Measurements from ENCODE around the gene ATP5F1D.

Gene ATP5F1D

GRCh38 chr19:1220976-1221903 lies 20.3 kb upstream of the ATP5F1D start:
- FAIRE-seq, result peak; percentile 28
- no peak for DNase-seq (ENCODE audit: insufficient read length, low spot score)
- TF ChIP-seq POU2F2 (IDR thresholded peaks at IDR 0.05; ENCODE audit: low read depth, low read length) (no peak), POLR2AphosphoS5 (IDR thresholded peaks at IDR 0.05; ENCODE audit: low read depth, low read length) (no peak), POLR2A (IDR thresholded peaks at IDR 0.05; ENCODE audit: low read depth, low read length) (no peak), TAF1 (IDR thresholded peaks at IDR 0.05; ENCODE audit: low read depth, low read length) (no peak), PAX5 (IDR thresholded peaks at IDR 0.05; ENCODE audit: insufficient read depth, low read length, severe bottlenecking) (no peak), SPI1 (IDR thresholded peaks at IDR 0.05; ENCODE audit: low read depth, low read length) (no peak)

- no peak for TF ChIP-seq PAX5 (IDR thresholded peaks at IDR 0.05; ENCODE audit: insufficient read depth, low read length, severe bottlenecking)
- TF ChIP-seq POLR2AphosphoS5 (IDR thresholded peaks at IDR 0.05; ENCODE audit: low read depth, low read length), result no peak
- TF ChIP-seq POU2F2 (IDR thresholded peaks at IDR 0.05; ENCODE audit: low read depth, low read length), result no peak
- TF ChIP-seq POLR2A (IDR thresholded peaks at IDR 0.05; ENCODE audit: low read depth, low read length), result no peak
- DNase-seq (ENCODE audit: insufficient read length, low spot score), result no peak
- no peak for FAIRE-seq
Observed at GRCh38 chr19:1221904-1222255, 19.7 kb upstream of the ATP5F1D start.

- no peak for DNase-seq (ENCODE audit: insufficient read length, low spot score)
- FAIRE-seq, result no peak
- no peak for TF ChIP-seq POLR2A (IDR thresholded peaks at IDR 0.05; ENCODE audit: low read depth, low read length)
- TF ChIP-seq PAX5 (IDR thresholded peaks at IDR 0.05; ENCODE audit: insufficient read depth, low read length, severe bottlenecking), result no peak
- no peak for TF ChIP-seq SPI1 (IDR thresholded peaks at IDR 0.05; ENCODE audit: low read depth, low read length)
- no peak for TF ChIP-seq POLR2AphosphoS5 (IDR thresholded peaks at IDR 0.05; ENCODE audit: low read depth, low read length)
- TF ChIP-seq TAF1 (IDR thresholded peaks at IDR 0.05; ENCODE audit: low read depth, low read length), result no peak
- TF ChIP-seq POU2F2 (IDR thresholded peaks at IDR 0.05; ENCODE audit: low read depth, low read length), result no peak
Observed at GRCh38 chr19:1222394-1222793, 19.2 kb upstream of the ATP5F1D start.

GRCh38 chr19:1223018-1223855 lies 18.3 kb upstream of the ATP5F1D start:
- TF ChIP-seq PAX5 (IDR thresholded peaks at IDR 0.05; ENCODE audit: insufficient read depth, low read length, severe bottlenecking) (no peak), POU2F2 (IDR thresholded peaks at IDR 0.05; ENCODE audit: low read depth, low read length) (no peak), POLR2A (IDR thresholded peaks at IDR 0.05; ENCODE audit: low read depth, low read length) (no peak), TAF1 (IDR thresholded peaks at IDR 0.05; ENCODE audit: low read depth, low read length) (no peak), POLR2AphosphoS5 (IDR thresholded peaks at IDR 0.05; ENCODE audit: low read depth, low read length) (no peak), SPI1 (IDR thresholded peaks at IDR 0.05; ENCODE audit: low read depth, low read length) (no peak)
- FAIRE-seq (peak; percentile 84), DNase-seq (ENCODE audit: insufficient read length, low spot score) (peak; percentile 88)

- DNase-seq (ENCODE audit: insufficient read length, low spot score) (no peak), FAIRE-seq (no peak)
- TF ChIP-seq TAF1 (IDR thresholded peaks at IDR 0.05; ENCODE audit: low read depth, low read length) (no peak), POLR2A (IDR thresholded peaks at IDR 0.05; ENCODE audit: low read depth, low read length) (no peak), POLR2AphosphoS5 (IDR thresholded peaks at IDR 0.05; ENCODE audit: low read depth, low read length) (no peak), POU2F2 (IDR thresholded peaks at IDR 0.05; ENCODE audit: low read depth, low read length) (no peak), SPI1 (IDR thresholded peaks at IDR 0.05; ENCODE audit: low read depth, low read length) (no peak), PAX5 (IDR thresholded peaks at IDR 0.05; ENCODE audit: insufficient read depth, low read length, severe bottlenecking) (no peak)
Observed at GRCh38 chr19:1224047-1224825, 17.3 kb upstream of the ATP5F1D start.

- no peak for DNase-seq (ENCODE audit: insufficient read length, low spot score)
- TF ChIP-seq SPI1 (IDR thresholded peaks at IDR 0.05; ENCODE audit: low read depth, low read length), result no peak
- TF ChIP-seq POU2F2 (IDR thresholded peaks at IDR 0.05; ENCODE audit: low read depth, low read length), result no peak
- no peak for FAIRE-seq
Observed at GRCh38 chr19:1224847-1225246, 16.7 kb upstream of the ATP5F1D start.

GRCh38 chr19:1225440-1226226 lies 15.9 kb upstream of the ATP5F1D start:
- DNase-seq (ENCODE audit: insufficient read length, low spot score), result no peak
- FAIRE-seq, result no peak
- TF ChIP-seq PAX5 (IDR thresholded peaks at IDR 0.05; ENCODE audit: insufficient read depth, low read length, severe bottlenecking) (no peak), POU2F2 (IDR thresholded peaks at IDR 0.05; ENCODE audit: low read depth, low read length) (no peak), SPI1 (IDR thresholded peaks at IDR 0.05; ENCODE audit: low read depth, low read length) (no peak), TAF1 (IDR thresholded peaks at IDR 0.05; ENCODE audit: low read depth, low read length) (no peak), POLR2A (IDR thresholded peaks at IDR 0.05; ENCODE audit: low read depth, low read length) (no peak), POLR2AphosphoS5 (IDR thresholded peaks at IDR 0.05; ENCODE audit: low read depth, low read length) (no peak)

- TF ChIP-seq POLR2A (IDR thresholded peaks at IDR 0.05; ENCODE audit: low read depth, low read length) (no peak), PAX5 (IDR thresholded peaks at IDR 0.05; ENCODE audit: insufficient read depth, low read length, severe bottlenecking) (no peak), TAF1 (IDR thresholded peaks at IDR 0.05; ENCODE audit: low read depth, low read length) (no peak), POLR2AphosphoS5 (IDR thresholded peaks at IDR 0.05; ENCODE audit: low read depth, low read length) (no peak)
- DNase-seq (ENCODE audit: insufficient read length, low spot score) (no peak), FAIRE-seq (no peak)
Observed at GRCh38 chr19:1226227-1226518, 15.4 kb upstream of the ATP5F1D start.
